ENCODE results near the gene BSCL2. TPM values are rescaled to one million over a fixed set of nuclear protein-coding genes. Genes with fewer than 3 reads are reported as not detected.

BSCL2 gene
- total RNA-seq, 1 experiment from 2014 or later, result 97.2 TPM

DNA sequence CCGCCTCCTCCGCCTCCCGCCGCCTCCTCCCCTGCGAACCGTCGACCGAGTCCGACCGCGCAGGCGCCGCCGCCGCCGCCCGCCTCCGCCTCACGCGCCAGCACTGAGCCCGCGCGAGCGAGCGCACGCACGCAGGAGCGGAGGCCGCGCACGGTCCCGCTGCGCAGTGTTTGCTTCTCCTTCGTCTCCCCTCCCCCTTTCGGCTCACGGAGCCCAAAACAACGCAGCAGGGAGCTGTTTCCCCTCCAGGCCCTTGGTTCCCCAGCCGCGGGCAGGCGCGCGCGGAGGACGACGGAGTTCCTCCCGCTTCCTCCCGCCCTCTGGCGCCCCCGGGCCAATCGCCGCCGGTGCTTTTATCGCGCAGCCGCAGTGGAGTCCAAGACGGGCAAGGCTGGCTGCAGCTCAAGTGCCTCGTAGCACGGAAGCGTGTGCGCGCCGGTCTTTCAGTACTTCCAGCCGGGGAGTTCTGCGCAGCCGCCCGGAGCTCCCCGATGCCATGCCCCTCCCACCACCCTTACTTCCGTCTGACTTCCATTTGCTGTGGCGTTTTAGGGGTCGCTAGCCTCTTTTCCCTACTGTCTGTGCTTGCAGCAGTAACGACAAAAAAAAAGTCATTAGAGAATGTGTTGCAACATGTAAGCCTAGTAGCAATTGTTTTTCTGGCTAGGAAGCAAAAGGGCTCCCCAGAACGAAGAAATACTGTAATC, 20.1 kb upstream of the BSCL2 start, which contains the start of gene HNRNPUL2 (continued):
- TF ChIP-seq FOXP4 (CRISPR knock-in tag; IDR thresholded peaks at IDR 0.05) (peak; percentile 73; the same call in 1 of the 2 replicates), FOXK1 (CRISPR knock-in tag; IDR thresholded peaks at IDR 0.05) (peak; percentile 89), CREM (CRISPR knock-in tag; IDR thresholded peaks at IDR 0.05) (peak; percentile 77; the same call in 1 of the 2 replicates), JAZF1 (CRISPR knock-in tag; IDR thresholded peaks at IDR 0.05) (no peak), IRF1 (CRISPR knock-in tag; IDR thresholded peaks at IDR 0.05) (peak; percentile 53; the same call in 1 of the 2 replicates), TP53 (CRISPR knock-in tag; IDR thresholded peaks at IDR 0.05) (0 out of 2 replicates have a peak, but pooled peaks have one; percentile 56), EMX1 (CRISPR knock-in tag; IDR thresholded peaks at IDR 0.05) (0 out of 2 replicates have a peak, but pooled peaks have one; percentile 31), ESRRA (CRISPR knock-in tag; IDR thresholded peaks at IDR 0.05; ENCODE audit: borderline replicate concordance) (0 out of 2 replicates have a peak, but pooled peaks have one; percentile 49), AFF4 (CRISPR knock-in tag; IDR thresholded peaks at IDR 0.05; ENCODE audit: borderline replicate concordance) (0 out of 2 replicates have a peak, but pooled peaks have one; percentile 73), TCF7 (CRISPR knock-in tag; IDR thresholded peaks at IDR 0.05; ENCODE audit: low read depth) (no peak; the same call in 1 of the 2 replicates), MAX (CRISPR knock-in tag; IDR thresholded peaks at IDR 0.05) (peak; percentile 88), CBFB (CRISPR knock-in tag; IDR thresholded peaks at IDR 0.05; ENCODE audit: low read depth) (no peak), GABPB1 (CRISPR knock-in tag; IDR thresholded peaks at IDR 0.05) (peak; percentile 63; the same call in 1 of the 2 replicates), NR2C2 (CRISPR knock-in tag; IDR thresholded peaks at IDR 0.05) (peak; percentile 55; the same call in 1 of the 2 replicates), ZNF263 (CRISPR knock-in tag; IDR thresholded peaks at IDR 0.05; ENCODE audit: low read depth) (0 out of 2 replicates have a peak, but pooled peaks have one; percentile 17), ETV6 (CRISPR knock-in tag; IDR thresholded peaks at IDR 0.05) (peak; percentile 96), SP1 (CRISPR knock-in tag; conservative IDR thresholded peaks at IDR 0.05) (peak; percentile 76), MYBL2 (CRISPR knock-in tag; IDR thresholded peaks at IDR 0.05) (0 out of 2 replicates have a peak, but pooled peaks have one; percentile 43)
- TF ChIP-seq, protein P1, sequence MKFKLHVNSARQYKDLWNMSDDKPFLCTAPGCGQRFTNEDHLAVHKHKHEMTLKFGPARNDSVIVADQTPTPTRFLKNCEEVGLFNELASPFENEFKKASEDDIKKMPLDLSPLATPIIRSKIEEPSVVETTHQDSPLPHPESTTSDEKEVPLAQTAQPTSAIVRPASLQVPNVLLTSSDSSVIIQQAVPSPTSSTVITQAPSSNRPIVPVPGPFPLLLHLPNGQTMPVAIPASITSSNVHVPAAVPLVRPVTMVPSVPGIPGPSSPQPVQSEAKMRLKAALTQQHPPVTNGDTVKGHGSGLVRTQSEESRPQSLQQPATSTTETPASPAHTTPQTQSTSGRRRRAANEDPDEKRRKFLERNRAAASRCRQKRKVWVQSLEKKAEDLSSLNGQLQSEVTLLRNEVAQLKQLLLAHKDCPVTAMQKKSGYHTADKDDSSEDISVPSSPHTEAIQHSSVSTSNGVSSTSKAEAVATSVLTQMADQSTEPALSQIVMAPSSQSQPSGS (CRISPR knock-in tag; IDR thresholded peaks at IDR 0.05; ENCODE audit: borderline replicate concordance, low read depth), result no peak
- TF ChIP-seq, protein P2, sequence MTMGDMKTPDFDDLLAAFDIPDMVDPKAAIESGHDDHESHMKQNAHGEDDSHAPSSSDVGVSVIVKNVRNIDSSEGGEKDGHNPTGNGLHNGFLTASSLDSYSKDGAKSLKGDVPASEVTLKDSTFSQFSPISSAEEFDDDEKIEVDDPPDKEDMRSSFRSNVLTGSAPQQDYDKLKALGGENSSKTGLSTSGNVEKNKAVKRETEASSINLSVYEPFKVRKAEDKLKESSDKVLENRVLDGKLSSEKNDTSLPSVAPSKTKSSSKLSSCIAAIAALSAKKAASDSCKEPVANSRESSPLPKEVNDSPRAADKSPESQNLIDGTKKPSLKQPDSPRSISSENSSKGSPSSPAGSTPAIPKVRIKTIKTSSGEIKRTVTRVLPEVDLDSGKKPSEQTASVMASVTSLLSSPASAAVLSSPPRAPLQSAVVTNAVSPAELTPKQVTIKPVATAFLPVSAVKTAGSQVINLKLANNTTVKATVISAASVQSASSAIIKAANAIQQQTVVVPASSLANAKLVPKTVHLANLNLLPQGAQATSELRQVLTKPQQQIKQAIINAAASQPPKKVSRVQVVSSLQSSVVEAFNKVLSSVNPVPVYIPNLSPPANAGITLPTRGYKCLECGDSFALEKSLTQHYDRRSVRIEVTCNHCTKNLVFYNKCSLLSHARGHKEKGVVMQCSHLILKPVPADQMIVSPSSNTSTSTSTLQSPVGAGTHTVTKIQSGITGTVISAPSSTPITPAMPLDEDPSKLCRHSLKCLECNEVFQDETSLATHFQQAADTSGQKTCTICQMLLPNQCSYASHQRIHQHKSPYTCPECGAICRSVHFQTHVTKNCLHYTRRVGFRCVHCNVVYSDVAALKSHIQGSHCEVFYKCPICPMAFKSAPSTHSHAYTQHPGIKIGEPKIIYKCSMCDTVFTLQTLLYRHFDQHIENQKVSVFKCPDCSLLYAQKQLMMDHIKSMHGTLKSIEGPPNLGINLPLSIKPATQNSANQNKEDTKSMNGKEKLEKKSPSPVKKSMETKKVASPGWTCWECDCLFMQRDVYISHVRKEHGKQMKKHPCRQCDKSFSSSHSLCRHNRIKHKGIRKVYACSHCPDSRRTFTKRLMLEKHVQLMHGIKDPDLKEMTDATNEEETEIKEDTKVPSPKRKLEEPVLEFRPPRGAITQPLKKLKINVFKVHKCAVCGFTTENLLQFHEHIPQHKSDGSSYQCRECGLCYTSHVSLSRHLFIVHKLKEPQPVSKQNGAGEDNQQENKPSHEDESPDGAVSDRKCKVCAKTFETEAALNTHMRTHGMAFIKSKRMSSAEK (CRISPR knock-in tag; IDR thresholded peaks at IDR 0.05; ENCODE audit: borderline replicate concordance), result no peak
- TF ChIP-seq, protein P3, sequence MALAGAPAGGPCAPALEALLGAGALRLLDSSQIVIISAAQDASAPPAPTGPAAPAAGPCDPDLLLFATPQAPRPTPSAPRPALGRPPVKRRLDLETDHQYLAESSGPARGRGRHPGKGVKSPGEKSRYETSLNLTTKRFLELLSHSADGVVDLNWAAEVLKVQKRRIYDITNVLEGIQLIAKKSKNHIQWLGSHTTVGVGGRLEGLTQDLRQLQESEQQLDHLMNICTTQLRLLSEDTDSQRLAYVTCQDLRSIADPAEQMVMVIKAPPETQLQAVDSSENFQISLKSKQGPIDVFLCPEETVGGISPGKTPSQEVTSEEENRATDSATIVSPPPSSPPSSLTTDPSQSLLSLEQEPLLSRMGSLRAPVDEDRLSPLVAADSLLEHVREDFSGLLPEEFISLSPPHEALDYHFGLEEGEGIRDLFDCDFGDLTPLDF (CRISPR knock-in tag; IDR thresholded peaks at IDR 0.05), result peak; percentile 81; the same call in 1 of the 2 replicates
- TF ChIP-seq, protein P4, sequence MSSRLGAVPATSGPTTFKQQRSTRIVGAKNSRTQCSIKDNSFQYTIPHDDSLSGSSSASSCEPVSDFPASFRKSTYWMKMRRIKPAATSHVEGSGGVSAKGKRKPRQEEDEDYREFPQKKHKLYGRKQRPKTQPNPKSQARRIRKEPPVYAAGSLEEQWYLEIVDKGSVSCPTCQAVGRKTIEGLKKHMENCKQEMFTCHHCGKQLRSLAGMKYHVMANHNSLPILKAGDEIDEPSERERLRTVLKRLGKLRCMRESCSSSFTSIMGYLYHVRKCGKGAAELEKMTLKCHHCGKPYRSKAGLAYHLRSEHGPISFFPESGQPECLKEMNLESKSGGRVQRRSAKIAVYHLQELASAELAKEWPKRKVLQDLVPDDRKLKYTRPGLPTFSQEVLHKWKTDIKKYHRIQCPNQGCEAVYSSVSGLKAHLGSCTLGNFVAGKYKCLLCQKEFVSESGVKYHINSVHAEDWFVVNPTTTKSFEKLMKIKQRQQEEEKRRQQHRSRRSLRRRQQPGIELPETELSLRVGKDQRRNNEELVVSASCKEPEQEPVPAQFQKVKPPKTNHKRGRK (CRISPR knock-in tag; IDR thresholded peaks at IDR 0.05; ENCODE audit: borderline replicate concordance), result no peak
